HepG2 (cell line): ENCODE measurements around the gene PPP4R4. TPM values are rescaled to one million over a fixed set of nuclear protein-coding genes. Genes with fewer than 3 reads are reported as not detected.

Experiments used
- BORCS8-MEF2B ChIP-seq: sonication (generic); formaldehyde crosslinking; IDR thresholded peaks from 2 replicates; pipeline ENCODE4 v1.8.0; 2022; ENCODE audit warnings: mild to moderate bottlenecking, missing genetic modification reagents
- CSRNP2 ChIP-seq: sonication (generic); formaldehyde crosslinking; conservative IDR thresholded peaks from 2 replicates; pipeline ENCODE4 v1.8.0; 2022; ENCODE audit warnings: low read depth, missing genetic modification reagents
- ELF1 ChIP-seq: sonication (generic); formaldehyde crosslinking; IDR thresholded peaks from 2 replicates; pipeline ENCODE4 v1.4.0; 2020; ENCODE audit warnings: missing genetic modification reagents
- ELF3 ChIP-seq: IDR thresholded peaks from 2 replicates; pipeline ENCODE4 v1.6.1; 2016; ENCODE audit warnings: missing genetic modification reagents, missing compliant biosample characterization
- FOSL2 ChIP-seq: sonication (generic); formaldehyde crosslinking; IDR thresholded peaks from 2 replicates; pipeline ENCODE4 v1.4.0; 2020; ENCODE audit warnings: missing genetic modification reagents
- FOXK2 ChIP-seq: fragments of 450-650 bp; IDR thresholded peaks from 2 replicates; pipeline ENCODE4 v1.6.1; 2016
- FOXM1 ChIP-seq: sonication (generic); formaldehyde crosslinking; IDR thresholded peaks from 2 replicates; pipeline ENCODE4 v1.5.0; 2020; ENCODE audit warnings: missing genetic modification reagents
- HMG20A ChIP-seq: IDR thresholded peaks from 2 replicates; pipeline ENCODE4 v1.6.1; 2016; ENCODE audit warnings: borderline replicate concordance
- IKZF5 ChIP-seq: IDR thresholded peaks from 2 replicates; pipeline ENCODE4 v1.6.1; 2018; ENCODE audit warnings: missing genetic modification reagents, mild to moderate bottlenecking, missing compliant biosample characterization
- JARID2 ChIP-seq: sonication (generic); formaldehyde crosslinking; IDR thresholded peaks from 2 replicates; pipeline ENCODE4 v1.8.1; 2023; ENCODE audit warnings: missing genetic modification reagents, inconsistent platforms; ENCODE audit not compliant: insufficient replicate concordance
- KAT8 ChIP-seq: IDR thresholded peaks from 2 replicates; pipeline ENCODE4 v1.6.1; 2016; ENCODE audit warnings: missing genetic modification reagents, missing compliant biosample characterization
- KDM4B ChIP-seq: sonication (generic); formaldehyde crosslinking; IDR thresholded peaks from 2 replicates; pipeline ENCODE4 v1.4.0; 2020; ENCODE audit warnings: missing genetic modification reagents
- MBD4 ChIP-seq: IDR thresholded peaks from 2 replicates; pipeline ENCODE4 v1.6.1; 2012; ENCODE audit warnings: low read length, inconsistent platforms, borderline replicate concordance
- NR3C1 ChIP-seq: sonication (generic); formaldehyde crosslinking; IDR thresholded peaks from 2 replicates; pipeline ENCODE4 v1.4.0; 2020; ENCODE audit warnings: missing genetic modification reagents
- POGK ChIP-seq: sonication (generic); formaldehyde crosslinking; conservative IDR thresholded peaks from 2 replicates; pipeline ENCODE4 v1.8.0; 2022; ENCODE audit warnings: mild to moderate bottlenecking, moderate library complexity, missing genetic modification reagents
- RFX1 ChIP-seq: fragments of 450-650 bp; IDR thresholded peaks from 2 replicates; pipeline ENCODE4 v1.6.1; 2017
- ZBTB37 ChIP-seq: sonication (generic); formaldehyde crosslinking; IDR thresholded peaks from 2 replicates; pipeline ENCODE4 v1.4.0; 2020; ENCODE audit warnings: mild to moderate bottlenecking, missing genetic modification reagents
- ZNF282 ChIP-seq: fragments of 450-650 bp; IDR thresholded peaks from 2 replicates; pipeline ENCODE4 v1.6.1; 2018; ENCODE audit not compliant: partially characterized antibody
- ZNF577 ChIP-seq: sonication (generic); formaldehyde crosslinking; IDR thresholded peaks from 2 replicates; pipeline ENCODE4 v1.4.0; 2020; ENCODE audit warnings: mild to moderate bottlenecking, low read depth, missing genetic modification reagents, borderline replicate concordance
- ZNF709 ChIP-seq: sonication (generic); formaldehyde crosslinking; IDR thresholded peaks from 2 replicates; pipeline ENCODE4 v1.5.0; 2020; ENCODE audit warnings: mild to moderate bottlenecking, missing genetic modification reagents
- ZNF883 ChIP-seq: sonication (generic); formaldehyde crosslinking; IDR thresholded peaks from 2 replicates; pipeline ENCODE4 v1.5.1; 2020; ENCODE audit warnings: mild to moderate bottlenecking, missing genetic modification reagents; ENCODE audit errors: not compliant biosample characterization
- polyA plus RNA-seq, 8 experiments: library from polyadenylated mRNA; depleted of rRNA in 3 of 8; stranded (reverse) in 7 of 8; unstranded in 1 of 8; fragments of >200 nt; fragmentation: Illumina TruSeq in 4 of 8; extraction: Trizol in 4 of 8; gene quantifications; 2 replicates each; pipeline versions ENCODE4 v1.2.1 to v1.2.3, GENCODE V29; 2011 to 2016; ENCODE audit warnings: low read depth in 4 of 8, missing spikeins in 1 of 8, mixed read lengths in 1 of 8; ENCODE audit not compliant: insufficient read depth in 1 of 8
- total RNA-seq, 5 experiments: library from RNA; depleted of rRNA; stranded (reverse); fragments of >200 nt; fragmentation: Illumina TruSeq; extraction: Trizol; gene quantifications; 2 replicates each; pipeline ENCODE4 v1.2.3, GENCODE V29; 2016; ENCODE audit warnings: low read depth in 1 of 5
- TF ChIP-seq, protein P1 (sequence below): sonication (generic); formaldehyde crosslinking; IDR thresholded peaks from 2 replicates; pipeline ENCODE4 v1.5.0; 2020; ENCODE audit warnings: mild to moderate bottlenecking, missing genetic modification reagents, moderate library complexity
- TF ChIP-seq, protein P2 (sequence below): sonication (generic); formaldehyde crosslinking; IDR thresholded peaks from 2 replicates; pipeline ENCODE4 v1.5.1; 2020; ENCODE audit warnings: mild to moderate bottlenecking, moderate library complexity, missing genetic modification reagents

The PPP4R4 gene
- total and polyA plus RNA-seq, 2 of the 13 experiments (the other 11 are each of a cell fraction or from before 2014, with no cell fraction given): 9.5 to 19.8 TPM

DNA sequence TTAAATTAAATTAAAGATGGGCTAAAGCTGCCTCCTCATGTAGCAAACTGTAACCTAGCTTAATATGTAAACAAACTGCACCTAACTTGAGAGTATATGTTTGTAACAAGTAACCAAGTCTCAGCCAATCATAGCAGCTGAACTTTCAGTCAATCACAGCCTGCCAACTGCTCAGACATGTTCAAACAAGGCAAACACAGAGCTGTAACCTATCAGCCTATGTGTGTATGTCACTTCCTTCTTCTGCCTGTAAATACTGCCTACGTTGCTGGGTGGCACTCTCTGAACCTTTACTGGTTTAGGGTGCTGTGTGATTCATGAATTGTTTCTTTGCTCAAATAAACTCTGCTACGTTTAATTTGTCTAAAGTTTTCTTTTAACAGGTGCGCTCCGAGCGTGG lies 146.1 kb downstream of the PPP4R4 start (continued):
- TF ChIP-seq MBD4 (no peak), HMG20A (no peak; the same call in 1 of the 2 replicates), KDM4B (CRISPR knock-in tag) (no peak), IKZF5 (CRISPR knock-in tag) (peak; percentile 59; the same call in 1 of the 2 replicates), ZBTB37 (CRISPR knock-in tag) (no peak), RFX1 (no peak), ELF1 (CRISPR knock-in tag) (peak; percentile 67), ZNF577 (CRISPR knock-in tag) (no peak), NR3C1 (CRISPR knock-in tag) (no peak), KAT8 (peak; percentile 79), ZNF709 (no peak), FOXK2 (0 out of 2 replicates have a peak, but pooled peaks have one; percentile 12), FOXM1 (peak; percentile 95), JARID2 (no peak), FOSL2 (CRISPR knock-in tag) (0 out of 2 replicates have a peak, but pooled peaks have one; percentile 25), ZNF282 (no peak), ELF3 (CRISPR knock-in tag) (peak; percentile 95), ZNF883 (CRISPR knock-in tag) (no peak), POGK (no peak), CSRNP2 (CRISPR knock-in tag) (no peak), BORCS8-MEF2B (no peak)
- TF ChIP-seq, protein P1, sequence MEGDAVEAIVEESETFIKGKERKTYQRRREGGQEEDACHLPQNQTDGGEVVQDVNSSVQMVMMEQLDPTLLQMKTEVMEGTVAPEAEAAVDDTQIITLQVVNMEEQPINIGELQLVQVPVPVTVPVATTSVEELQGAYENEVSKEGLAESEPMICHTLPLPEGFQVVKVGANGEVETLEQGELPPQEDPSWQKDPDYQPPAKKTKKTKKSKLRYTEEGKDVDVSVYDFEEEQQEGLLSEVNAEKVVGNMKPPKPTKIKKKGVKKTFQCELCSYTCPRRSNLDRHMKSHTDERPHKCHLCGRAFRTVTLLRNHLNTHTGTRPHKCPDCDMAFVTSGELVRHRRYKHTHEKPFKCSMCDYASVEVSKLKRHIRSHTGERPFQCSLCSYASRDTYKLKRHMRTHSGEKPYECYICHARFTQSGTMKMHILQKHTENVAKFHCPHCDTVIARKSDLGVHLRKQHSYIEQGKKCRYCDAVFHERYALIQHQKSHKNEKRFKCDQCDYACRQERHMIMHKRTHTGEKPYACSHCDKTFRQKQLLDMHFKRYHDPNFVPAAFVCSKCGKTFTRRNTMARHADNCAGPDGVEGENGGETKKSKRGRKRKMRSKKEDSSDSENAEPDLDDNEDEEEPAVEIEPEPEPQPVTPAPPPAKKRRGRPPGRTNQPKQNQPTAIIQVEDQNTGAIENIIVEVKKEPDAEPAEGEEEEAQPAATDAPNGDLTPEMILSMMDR (CRISPR knock-in tag): peak; percentile 40; the same call in 1 of the 2 replicates
- TF ChIP-seq, protein P2, sequence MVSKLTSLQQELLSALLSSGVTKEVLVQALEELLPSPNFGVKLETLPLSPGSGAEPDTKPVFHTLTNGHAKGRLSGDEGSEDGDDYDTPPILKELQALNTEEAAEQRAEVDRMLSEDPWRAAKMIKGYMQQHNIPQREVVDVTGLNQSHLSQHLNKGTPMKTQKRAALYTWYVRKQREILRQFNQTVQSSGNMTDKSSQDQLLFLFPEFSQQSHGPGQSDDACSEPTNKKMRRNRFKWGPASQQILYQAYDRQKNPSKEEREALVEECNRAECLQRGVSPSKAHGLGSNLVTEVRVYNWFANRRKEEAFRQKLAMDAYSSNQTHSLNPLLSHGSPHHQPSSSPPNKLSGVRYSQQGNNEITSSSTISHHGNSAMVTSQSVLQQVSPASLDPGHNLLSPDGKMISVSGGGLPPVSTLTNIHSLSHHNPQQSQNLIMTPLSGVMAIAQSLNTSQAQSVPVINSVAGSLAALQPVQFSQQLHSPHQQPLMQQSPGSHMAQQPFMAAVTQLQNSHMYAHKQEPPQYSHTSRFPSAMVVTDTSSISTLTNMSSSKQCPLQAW (CRISPR knock-in tag): no peak
